IMR-90 (cell line): ENCODE results near the gene CLDN15. TPM values are rescaled to one million over a fixed set of nuclear protein-coding genes. Genes with fewer than 3 reads are reported as not detected.

Source experiments
- ATAC-seq: fragments of 200-7000 bp; cut with Tn5 transposase; 2 replicates; pipeline ENCODE4 v1.9.1; 2020; ENCODE audit warnings: low read depth, mild to moderate bottlenecking, moderate library complexity
- BruUV-seq: library from RNA; stranded (reverse); fragments of 400-500 nt; replicated peaks from 2 replicates; lab custom pipeline; 2021; lab: Mats Ljungman, UMichigan
- CTCF ChIA-PET: fragments of 300-600 bp; formaldehyde crosslinking; extraction: SDS; loops from one replicate; lab custom pipeline; 2021; ENCODE audit warnings: antibody characterized with exemption; lab: Yijun Ruan, JAX
- POLR2A ChIA-PET: fragments of 300-600 bp; sonication (Branson Sonifier 250); formaldehyde crosslinking; loops from one replicate; lab custom pipeline; 2022; ENCODE audit warnings: antibody characterized with exemption; ENCODE audit not compliant: unreplicated experiment; lab: Charles Lee
- DNase-seq: peaks from one replicate; pipeline ENCODE4 v3.0.0; 2013
- H2AFZ ChIP-seq: replicated peaks from 2 replicates; pipeline ENCODE3; 2013; ENCODE audit warnings: low read length, mild to moderate bottlenecking; ENCODE audit not compliant: poor library complexity
- H2AK5ac ChIP-seq: 2 replicates; pipeline ENCODE4 v1.6.1; 2013; ENCODE audit warnings: low read depth, low read length, inconsistent platforms
- H2AK9ac ChIP-seq: replicated peaks from 2 replicates; pipeline ENCODE3; 2013; ENCODE audit warnings: mild to moderate bottlenecking, low read depth, low read length, moderate library complexity; ENCODE audit not compliant: poor library complexity
- H2BK120ac ChIP-seq: 2 replicates; pipeline ENCODE4 v1.6.1; 2013; ENCODE audit warnings: low read depth, low read length, inconsistent platforms
- H2BK15ac ChIP-seq: 3 replicates; pipeline ENCODE4 v1.6.1; 2013; ENCODE audit warnings: low read depth, low read length, inconsistent platforms
- H2BK20ac ChIP-seq: 2 replicates; pipeline ENCODE4 v1.6.1; 2013; ENCODE audit warnings: low read depth, mild to moderate bottlenecking, inconsistent platforms, low read length, moderate library complexity
- H2BK5ac ChIP-seq: 2 replicates; pipeline ENCODE4 v1.6.1; 2013; ENCODE audit warnings: mild to moderate bottlenecking, low read depth, low read length, inconsistent platforms; ENCODE audit not compliant: poor library complexity, severe bottlenecking
- H3K14ac ChIP-seq: replicated peaks from 2 replicates; pipeline ENCODE4 v1.6.1; 2013; ENCODE audit warnings: low read depth, low read length, inconsistent platforms
- H3K18ac ChIP-seq: 2 replicates; pipeline ENCODE4 v1.6.1; 2013; ENCODE audit warnings: low read depth, low read length, control low read depth
- H3K23ac ChIP-seq: 2 replicates; pipeline ENCODE4 v1.6.1; 2013; ENCODE audit warnings: low read depth, low read length, inconsistent platforms
- H3K27ac ChIP-seq: 2 replicates; pipeline ENCODE4 v1.5.1; 2013; ENCODE audit warnings: mild to moderate bottlenecking, control low read depth, low read length; ENCODE audit not compliant: insufficient read depth
- H3K27me3 ChIP-seq: 2 replicates; pipeline ENCODE4 v1.6.1; 2013; ENCODE audit warnings: low read length; ENCODE audit not compliant: control insufficient read depth, insufficient read depth
- H3K36me3 ChIP-seq: 2 replicates; pipeline ENCODE4 v1.6.1; 2013; ENCODE audit warnings: low read length, mixed read lengths; ENCODE audit not compliant: control insufficient read depth, insufficient read depth
- H3K4ac ChIP-seq: 2 replicates; pipeline ENCODE4 v1.6.1; 2013; ENCODE audit warnings: low read depth, low read length, inconsistent platforms
- H3K4me1 ChIP-seq: 2 replicates; pipeline ENCODE4 v1.6.1; 2013; ENCODE audit warnings: low read length, mixed read lengths; ENCODE audit not compliant: control insufficient read depth, insufficient read depth
- H3K4me2 ChIP-seq: 2 replicates; pipeline ENCODE4 v1.6.1; 2013; ENCODE audit warnings: low read depth, mild to moderate bottlenecking, control low read depth, low read length, moderate library complexity
- H3K4me3 ChIP-seq: 2 replicates; pipeline ENCODE4 v1.5.1; 2013; ENCODE audit warnings: low read depth, mild to moderate bottlenecking, control low read depth, low read length, moderate library complexity; ENCODE audit not compliant: insufficient read depth
- H3K56ac ChIP-seq: 2 replicates; pipeline ENCODE4 v1.6.1; 2013; ENCODE audit warnings: low read length, inconsistent platforms; ENCODE audit not compliant: insufficient read depth; ENCODE audit errors: extremely low read depth
- H3K79me1 ChIP-seq, 2 experiments: 2 replicates each; pipeline ENCODE4 v1.6.1; 2013; ENCODE audit warnings: low read length in 2 of 2, inconsistent platforms in 1 of 2, low read depth in 1 of 2
- H3K9ac ChIP-seq: 2 replicates; pipeline ENCODE4 v1.6.1; 2013; ENCODE audit warnings: low read depth, low read length, control low read depth
- H3K9me1 ChIP-seq: 2 replicates; pipeline ENCODE4 v1.6.1; 2013; ENCODE audit warnings: low read length, inconsistent platforms; ENCODE audit not compliant: insufficient read depth
- H3K9me3 ChIP-seq: 2 replicates; pipeline ENCODE4 v1.6.1; 2013; ENCODE audit warnings: low read length; ENCODE audit not compliant: control insufficient read depth, insufficient read depth
- H4K20me1 ChIP-seq: 2 replicates; pipeline ENCODE4 v1.6.1; 2013; ENCODE audit warnings: low read length, inconsistent platforms; ENCODE audit not compliant: insufficient read depth
- H4K5ac ChIP-seq: 2 replicates; pipeline ENCODE4 v1.6.1; 2013; ENCODE audit warnings: mild to moderate bottlenecking, low read depth, low read length, control low read depth
- H4K8ac ChIP-seq, 2 experiments: 2 replicates each; pipeline ENCODE4 v1.6.1; 2013; ENCODE audit warnings: low read depth in 2 of 2, low read length in 2 of 2, control low read depth in 1 of 2, inconsistent platforms in 1 of 2
- H4K91ac ChIP-seq: 2 replicates; pipeline ENCODE4 v1.6.1; 2013; ENCODE audit warnings: low read depth, low read length, inconsistent platforms; ENCODE audit not compliant: insufficient read depth
- BHLHE40 ChIP-seq: fragments of 150-350 bp; IDR thresholded peaks from 2 replicates; pipeline ENCODE4 v1.6.1; 2016; ENCODE audit warnings: mild to moderate bottlenecking, low read depth, low read length
- CEBPB ChIP-seq: IDR thresholded peaks from 2 replicates; pipeline ENCODE4 v1.6.1; 2012; ENCODE audit warnings: low read depth, low read length, improper control_type of control experiment
- CHD1 ChIP-seq: IDR thresholded peaks from 2 replicates; pipeline ENCODE4 v1.6.1; 2012; ENCODE audit warnings: low read depth, low read length, improper control_type of control experiment
- FOS ChIP-seq: fragments of 150-350 bp; IDR thresholded peaks from 2 replicates; pipeline ENCODE4 v1.6.1; 2016; ENCODE audit warnings: low read depth, low read length
- MAFK ChIP-seq: IDR thresholded peaks from 2 replicates; pipeline ENCODE4 v1.6.1; 2012; ENCODE audit warnings: low read depth, low read length, improper control_type of control experiment
- MAZ ChIP-seq: IDR thresholded peaks from 2 replicates; pipeline ENCODE4 v1.6.1; 2012; ENCODE audit warnings: low read depth, mild to moderate bottlenecking, low read length, improper control_type of control experiment, moderate library complexity, borderline replicate concordance
- MXI1 ChIP-seq: IDR thresholded peaks from 2 replicates; pipeline ENCODE4 v1.6.1; 2012; ENCODE audit warnings: low read depth, mild to moderate bottlenecking, low read length, moderate library complexity, borderline replicate concordance
- NFE2L2 ChIP-seq: fragments of 150-350 bp; IDR thresholded peaks from 2 replicates; pipeline ENCODE4 v1.6.1; 2016; ENCODE audit warnings: low read depth, mild to moderate bottlenecking, low read length
- POLR2A ChIP-seq: IDR thresholded peaks from 2 replicates; pipeline ENCODE4 v1.6.1; 2012; ENCODE audit warnings: mild to moderate bottlenecking, low read depth, low read length
- RAD21 ChIP-seq: IDR thresholded peaks from 2 replicates; pipeline ENCODE4 v1.6.1; 2012; ENCODE audit warnings: low read length, improper control_type of control experiment
- RCOR1 ChIP-seq: IDR thresholded peaks from 2 replicates; pipeline ENCODE4 v1.6.1; 2012; ENCODE audit warnings: mild to moderate bottlenecking, low read length, improper control_type of control experiment; ENCODE audit not compliant: insufficient replicate concordance
- RFX5 ChIP-seq: IDR thresholded peaks from 2 replicates; pipeline ENCODE4 v1.8.0; 2012; ENCODE audit warnings: low read depth, mild to moderate bottlenecking, low read length, moderate library complexity
- SMC3 ChIP-seq: fragments of 150-350 bp; IDR thresholded peaks from 2 replicates; pipeline ENCODE4 v1.6.1; 2016; ENCODE audit warnings: low read depth, mild to moderate bottlenecking, antibody characterized with exemption, low read length, moderate library complexity
- WGBS, 2 experiments: methylation state at CpG; one replicate each; pipeline versions ENCODE4 v1.1.5 to v1.1.7; 2013; ENCODE audit warnings: missing lambda C conversion rate in 2 of 2; ENCODE audit not compliant: insufficient read length in 1 of 2; ENCODE audit errors: extremely low coverage in 2 of 2; 5-methylcytosine and 5-hydroxymethylcytosine counted together
- dilution Hi-C: fragments of 300-500 bp; cut with HindIII; formaldehyde crosslinking; loops from one replicate; pipeline ENCODE4 v1.14.3; 2018; ENCODE audit warnings: low sequenced_read_pairs; ENCODE audit not compliant: unreplicated experiment
- in situ Hi-C: fragments of 300-500 bp; cut with MboI; formaldehyde crosslinking; loops from 3 replicates; pipeline ENCODE4 v1.14.3; 2019; ENCODE audit warnings: low sequenced_read_pairs, inconsistent platforms, mixed read lengths
- intact Hi-C: fragments of 100-400 bp; cut with micrococcal nuclease; formaldehyde crosslinking; loops from 2 replicates; pipeline ENCODE4 v1.10.0; 2022
- polyA plus RNA-seq, 3 experiments: library from polyadenylated mRNA; depleted of rRNA; stranded (reverse); fragments of >200 nt; gene quantifications; 2 replicates each; pipeline ENCODE4 v1.2.3, GENCODE V29; 2012; ENCODE audit warnings: low replicate concordance in 1 of 3
- total RNA-seq: library from RNA; depleted of rRNA; stranded (reverse); fragments of >200 nt; gene quantifications from 2 replicates; pipeline ENCODE4 v1.2.3, GENCODE V29; 2012
- TF ChIP-seq, protein P1 (sequence below): fragments of 150-350 bp; IDR thresholded peaks from 2 replicates; pipeline ENCODE4 v1.6.1; 2016; ENCODE audit warnings: low read depth, mild to moderate bottlenecking, low read length, moderate library complexity, borderline replicate concordance
- TF ChIP-seq, protein P2 (sequence below): conservative IDR thresholded peaks from 2 replicates; pipeline ENCODE4 v1.5.1; 2012; ENCODE audit warnings: mild to moderate bottlenecking, low read depth, low read length, improper control_type of control experiment
- TF ChIP-seq, protein P3 (sequence below): fragments of 150-350 bp; IDR thresholded peaks from 2 replicates; pipeline ENCODE4 v1.6.1; 2017; ENCODE audit warnings: mild to moderate bottlenecking, antibody characterized with exemption, low read length, low read depth

Gene CLDN15
- total and polyA plus RNA-seq, 2 of the 4 experiments (the other 2 are of a cell fraction): 0.72 to 5.4 TPM

DNA sequence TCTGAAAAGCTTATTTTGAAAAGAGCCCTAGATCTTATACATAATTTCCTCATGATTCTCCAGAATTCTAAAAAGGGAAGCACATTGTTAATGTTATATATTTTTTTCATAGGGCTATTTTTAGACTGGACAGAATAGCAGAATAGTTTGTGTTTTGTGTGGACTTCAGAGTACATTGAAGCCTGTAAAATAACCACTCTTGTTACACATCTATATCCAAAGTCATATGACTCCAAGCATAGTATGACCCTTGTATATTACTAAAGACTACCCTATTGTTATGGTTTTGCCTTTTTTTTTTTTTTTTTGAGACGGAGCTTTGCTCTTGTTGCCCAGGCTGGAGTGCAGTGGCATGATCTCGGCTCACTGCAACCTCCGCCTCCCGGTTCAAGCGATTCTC is 33.4 kb upstream of the CLDN15 start:
- Histone ChIP-seq H4K5ac (no peak overlapping the region), H3K4me2 (no peak overlapping the region), H2BK20ac (no peak overlapping the region), H2AFZ (no peak overlapping the region), H3K4me3 (no peak overlapping the region), H3K9ac (no peak overlapping the region), H3K18ac (no peak overlapping the region), H3K27me3 (peaks cover 11% of the 10 kb centered on the region), H3K23ac (no peak overlapping the region), H3K4me1 (no peaks in the 10 kb centered on the region), H3K14ac (no peak overlapping the region), H3K27ac (no peak overlapping the region), H2AK5ac (no peak overlapping the region), H3K4ac (no peak overlapping the region), H3K79me1 (no peaks in the 10 kb centered on the region), H4K20me1 (no peaks in the 10 kb centered on the region), H3K36me3 (no peaks in the 10 kb centered on the region), H2AK9ac (no peak overlapping the region), H4K8ac (no peak overlapping the region), H4K91ac (no peak overlapping the region), H3K56ac (no peak overlapping the region), H3K9me1 (no peaks in the 10 kb centered on the region), H2BK15ac (no peak overlapping the region), H3K9me3 (no peaks in the 10 kb centered on the region), H2BK120ac (no peak overlapping the region), H2BK5ac (no peak overlapping the region)
- DNase-seq (no peak), ATAC-seq (no peak)
- ChIA-PET CTCF (interaction anchor here (1.5 kb wide), 1 partner anchor 12 kb away, joined by 6 read pairs; no protein-coding TSS in a partner anchor), POLR2A (no interaction called here)
- no TSS peak for BruUV-seq
- no CpG with 5 or more reads among the region's 5 CpGs for WGBS, 2 experiments
- dilution Hi-C loops (no loop called here), intact Hi-C loops (no loop called here), in situ Hi-C loops (no loop called here)
- TF ChIP-seq CHD1 (no peak), CEBPB (no peak), RAD21 (no peak), SMC3 (no peak), RFX5 (no peak), NFE2L2 (no peak), MXI1 (no peak), MAZ (no peak), BHLHE40 (no peak), MAFK (no peak), FOS (no peak), RCOR1 (no peak), POLR2A (no peak)
- TF ChIP-seq, protein P1, sequence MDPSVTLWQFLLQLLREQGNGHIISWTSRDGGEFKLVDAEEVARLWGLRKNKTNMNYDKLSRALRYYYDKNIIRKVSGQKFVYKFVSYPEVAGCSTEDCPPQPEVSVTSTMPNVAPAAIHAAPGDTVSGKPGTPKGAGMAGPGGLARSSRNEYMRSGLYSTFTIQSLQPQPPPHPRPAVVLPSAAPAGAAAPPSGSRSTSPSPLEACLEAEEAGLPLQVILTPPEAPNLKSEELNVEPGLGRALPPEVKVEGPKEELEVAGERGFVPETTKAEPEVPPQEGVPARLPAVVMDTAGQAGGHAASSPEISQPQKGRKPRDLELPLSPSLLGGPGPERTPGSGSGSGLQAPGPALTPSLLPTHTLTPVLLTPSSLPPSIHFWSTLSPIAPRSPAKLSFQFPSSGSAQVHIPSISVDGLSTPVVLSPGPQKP: no peak
- TF ChIP-seq, protein P2, sequence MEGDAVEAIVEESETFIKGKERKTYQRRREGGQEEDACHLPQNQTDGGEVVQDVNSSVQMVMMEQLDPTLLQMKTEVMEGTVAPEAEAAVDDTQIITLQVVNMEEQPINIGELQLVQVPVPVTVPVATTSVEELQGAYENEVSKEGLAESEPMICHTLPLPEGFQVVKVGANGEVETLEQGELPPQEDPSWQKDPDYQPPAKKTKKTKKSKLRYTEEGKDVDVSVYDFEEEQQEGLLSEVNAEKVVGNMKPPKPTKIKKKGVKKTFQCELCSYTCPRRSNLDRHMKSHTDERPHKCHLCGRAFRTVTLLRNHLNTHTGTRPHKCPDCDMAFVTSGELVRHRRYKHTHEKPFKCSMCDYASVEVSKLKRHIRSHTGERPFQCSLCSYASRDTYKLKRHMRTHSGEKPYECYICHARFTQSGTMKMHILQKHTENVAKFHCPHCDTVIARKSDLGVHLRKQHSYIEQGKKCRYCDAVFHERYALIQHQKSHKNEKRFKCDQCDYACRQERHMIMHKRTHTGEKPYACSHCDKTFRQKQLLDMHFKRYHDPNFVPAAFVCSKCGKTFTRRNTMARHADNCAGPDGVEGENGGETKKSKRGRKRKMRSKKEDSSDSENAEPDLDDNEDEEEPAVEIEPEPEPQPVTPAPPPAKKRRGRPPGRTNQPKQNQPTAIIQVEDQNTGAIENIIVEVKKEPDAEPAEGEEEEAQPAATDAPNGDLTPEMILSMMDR: no peak
- TF ChIP-seq, protein P3, sequence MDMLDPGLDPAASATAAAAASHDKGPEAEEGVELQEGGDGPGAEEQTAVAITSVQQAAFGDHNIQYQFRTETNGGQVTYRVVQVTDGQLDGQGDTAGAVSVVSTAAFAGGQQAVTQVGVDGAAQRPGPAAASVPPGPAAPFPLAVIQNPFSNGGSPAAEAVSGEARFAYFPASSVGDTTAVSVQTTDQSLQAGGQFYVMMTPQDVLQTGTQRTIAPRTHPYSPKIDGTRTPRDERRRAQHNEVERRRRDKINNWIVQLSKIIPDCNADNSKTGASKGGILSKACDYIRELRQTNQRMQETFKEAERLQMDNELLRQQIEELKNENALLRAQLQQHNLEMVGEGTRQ: no peak
